KMS-11 (cell line): Measurements from ENCODE around the gene SYNDIG1.

Source experiments
- H2AFZ ChIP-seq: fragments of 200-600 bp; sonication (generic); 2 replicates; pipeline ENCODE4 v1.6.1; 2016; ENCODE audit warnings: antibody characterized with exemption, mixed run types, low read depth
- H3K27ac ChIP-seq: fragments of 200-600 bp; sonication (generic); 2 replicates; pipeline ENCODE4 v1.6.1; 2016; ENCODE audit warnings: mild to moderate bottlenecking, mixed run types
- H3K27me3 ChIP-seq: fragments of 200-600 bp; sonication (generic); 2 replicates; pipeline ENCODE4 v1.6.1; 2017; ENCODE audit warnings: mild to moderate bottlenecking, low read depth, mixed run types, moderate library complexity; ENCODE audit not compliant: insufficient read depth
- H3K36me3 ChIP-seq: fragments of 200-600 bp; sonication (generic); 2 replicates; pipeline ENCODE4 v1.6.1; 2017; ENCODE audit warnings: mild to moderate bottlenecking, mixed run types; ENCODE audit not compliant: insufficient read depth
- H3K4me1 ChIP-seq: fragments of 200-600 bp; sonication (generic); 2 replicates; pipeline ENCODE4 v1.6.1; 2016; ENCODE audit warnings: mild to moderate bottlenecking, low read depth, mixed run types; ENCODE audit not compliant: poor library complexity, severe bottlenecking
- H3K4me2 ChIP-seq: fragments of 200-600 bp; sonication (generic); 2 replicates; pipeline ENCODE4 v1.7.0; 2016; ENCODE audit warnings: mild to moderate bottlenecking, mixed run types
- H3K4me3 ChIP-seq: fragments of 200-600 bp; sonication (generic); IDR thresholded peaks from 2 replicates; pipeline ENCODE4 v1.6.1; 2017; ENCODE audit warnings: low read depth, low read length, mixed read lengths; ENCODE audit not compliant: insufficient read depth
- H3K79me2 ChIP-seq: fragments of 200-600 bp; sonication (generic); 2 replicates; pipeline ENCODE4 v1.6.1; 2016; ENCODE audit warnings: low read depth, mixed run types; ENCODE audit not compliant: insufficient read depth
- H3K9ac ChIP-seq: fragments of 200-600 bp; sonication (generic); 2 replicates; pipeline ENCODE4 v1.6.1; 2016; ENCODE audit warnings: mild to moderate bottlenecking, mixed run types
- H4K20me1 ChIP-seq: fragments of 200-600 bp; sonication (generic); 2 replicates; pipeline ENCODE4 v1.6.1; 2016; ENCODE audit warnings: mild to moderate bottlenecking, mixed run types; ENCODE audit not compliant: insufficient read depth
- TF ChIP-seq, protein P1 (sequence below): fragments of 200-600 bp; sonication (generic); conservative IDR thresholded peaks from 2 replicates; pipeline ENCODE4 v1.6.1; 2017; ENCODE audit warnings: low read depth, mild to moderate bottlenecking, antibody characterized with exemption, low read length, moderate library complexity, mixed read lengths

SYNDIG1 gene

DNA sequence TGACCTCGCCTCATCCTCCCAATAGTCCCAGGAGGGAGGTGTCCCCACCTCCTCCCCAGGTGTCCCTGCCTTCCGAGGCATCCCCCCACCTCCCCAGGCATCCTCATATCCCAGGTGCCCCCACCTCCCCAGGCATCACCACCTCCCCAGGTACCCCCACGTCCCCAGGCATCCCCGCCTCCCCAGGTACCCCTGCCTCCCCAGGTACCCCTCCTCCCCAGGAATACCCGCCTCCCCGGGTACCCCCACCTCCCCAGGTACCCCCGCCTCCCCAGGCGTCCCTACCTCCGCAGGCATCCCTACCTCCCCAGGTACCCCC lies 198.9 kb downstream of the SYNDIG1 start:
- H3K4me2 ChIP-seq: no peak overlapping the region

DNA sequence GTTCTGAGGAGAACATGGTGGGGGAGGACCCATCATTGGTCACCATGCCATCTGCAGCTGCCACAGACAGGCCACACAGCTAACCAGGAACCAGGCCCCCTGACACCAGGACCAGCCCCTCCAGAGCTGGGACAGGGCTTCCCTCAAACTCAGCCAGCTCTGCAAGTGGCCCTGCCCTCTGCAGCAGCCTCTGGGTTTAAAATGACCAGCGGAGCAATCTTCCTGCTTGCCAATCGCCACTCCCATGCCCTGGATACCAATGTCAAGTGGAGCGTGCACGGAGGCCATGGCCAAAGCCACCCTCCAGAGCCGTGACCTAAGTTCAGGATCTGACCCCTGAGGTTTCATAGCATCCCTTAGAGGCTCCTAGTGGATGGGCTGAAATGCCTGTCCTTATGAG lies 199.4 kb downstream of the SYNDIG1 start:
- Histone ChIP-seq H3K9ac (no peak overlapping the region), H3K79me2 (no peaks in the 10 kb centered on the region), H3K4me1 (no peaks in the 10 kb centered on the region), H3K27me3 (no peaks in the 10 kb centered on the region), H3K27ac (no peak overlapping the region), H2AFZ (no peak overlapping the region), H3K36me3 (no peaks in the 10 kb centered on the region), H3K4me3 (no peak overlapping the region), H3K4me2 (no peak overlapping the region), H4K20me1 (no peaks in the 10 kb centered on the region)
- TF ChIP-seq, protein P1, sequence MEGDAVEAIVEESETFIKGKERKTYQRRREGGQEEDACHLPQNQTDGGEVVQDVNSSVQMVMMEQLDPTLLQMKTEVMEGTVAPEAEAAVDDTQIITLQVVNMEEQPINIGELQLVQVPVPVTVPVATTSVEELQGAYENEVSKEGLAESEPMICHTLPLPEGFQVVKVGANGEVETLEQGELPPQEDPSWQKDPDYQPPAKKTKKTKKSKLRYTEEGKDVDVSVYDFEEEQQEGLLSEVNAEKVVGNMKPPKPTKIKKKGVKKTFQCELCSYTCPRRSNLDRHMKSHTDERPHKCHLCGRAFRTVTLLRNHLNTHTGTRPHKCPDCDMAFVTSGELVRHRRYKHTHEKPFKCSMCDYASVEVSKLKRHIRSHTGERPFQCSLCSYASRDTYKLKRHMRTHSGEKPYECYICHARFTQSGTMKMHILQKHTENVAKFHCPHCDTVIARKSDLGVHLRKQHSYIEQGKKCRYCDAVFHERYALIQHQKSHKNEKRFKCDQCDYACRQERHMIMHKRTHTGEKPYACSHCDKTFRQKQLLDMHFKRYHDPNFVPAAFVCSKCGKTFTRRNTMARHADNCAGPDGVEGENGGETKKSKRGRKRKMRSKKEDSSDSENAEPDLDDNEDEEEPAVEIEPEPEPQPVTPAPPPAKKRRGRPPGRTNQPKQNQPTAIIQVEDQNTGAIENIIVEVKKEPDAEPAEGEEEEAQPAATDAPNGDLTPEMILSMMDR: no peak

More for the DNA sequence above, 198.9 kb downstream of the SYNDIG1 start:
- no peaks in the 10 kb centered on the region for H3K27me3 ChIP-seq
- no peak overlapping the region for H2AFZ ChIP-seq
- TF ChIP-seq, protein P1: no peak
- no peak overlapping the region for H3K9ac ChIP-seq
- H3K4me1 ChIP-seq: no peaks in the 10 kb centered on the region
- no peak overlapping the region for H3K4me3 ChIP-seq
- H3K79me2 ChIP-seq: no peaks in the 10 kb centered on the region
- no peaks in the 10 kb centered on the region for H3K36me3 ChIP-seq
- H3K27ac ChIP-seq: no peak overlapping the region
- H4K20me1 ChIP-seq: no peaks in the 10 kb centered on the region

- no peak overlapping the region for H3K9ac ChIP-seq
- H2AFZ ChIP-seq: no peak overlapping the region
- no peak overlapping the region for H3K4me3 ChIP-seq
- TF ChIP-seq, protein P1: no peak
- no peaks in the 10 kb centered on the region for H3K27me3 ChIP-seq
- H3K4me1 ChIP-seq: no peaks in the 10 kb centered on the region
- no peaks in the 10 kb centered on the region for H3K79me2 ChIP-seq
- no peaks in the 10 kb centered on the region for H3K36me3 ChIP-seq
- H4K20me1 ChIP-seq: no peaks in the 10 kb centered on the region
- no peak overlapping the region for H3K4me2 ChIP-seq
- H3K27ac ChIP-seq: no peak overlapping the region
These were observed 200.3 kb downstream of the SYNDIG1 start for GRCh38 chr20:24669701-24670100.

GRCh38 chr20:24670341-24670872 lies 201.0 kb downstream of the SYNDIG1 start:
- Histone ChIP-seq H3K4me1 (no peaks in the 10 kb centered on the region), H2AFZ (no peak overlapping the region), H3K27ac (no peak overlapping the region), H3K27me3 (no peaks in the 10 kb centered on the region), H3K4me3 (no peak overlapping the region), H3K79me2 (no peaks in the 10 kb centered on the region), H3K4me2 (no peak overlapping the region), H3K9ac (no peak overlapping the region), H3K36me3 (no peaks in the 10 kb centered on the region), H4K20me1 (no peaks in the 10 kb centered on the region)
- TF ChIP-seq, protein P1: no peak
